Subcutaneous abdominal adipose tissue (tissue), 5 donors: ENCODE data around the gene CYSTM1.

Experiments
- H3K27ac ChIP-seq: one replicate; pipeline ENCODE4 v1.7.0; 2013; ENCODE audit warnings: low read depth, mild to moderate bottlenecking, inconsistent platforms, low read length, moderate library complexity
- H3K27me3 ChIP-seq, 5 donors: one replicate each; pipeline ENCODE4 v1.7.0; 2013; ENCODE audit warnings: low read length in 5 of 5, inconsistent platforms in 1 of 5; ENCODE audit not compliant: control insufficient read depth in 5 of 5, insufficient read depth in 4 of 5
- H3K36me3 ChIP-seq, 5 donors: one replicate each; pipeline ENCODE4 v1.7.0; 2013; ENCODE audit warnings: low read length in 5 of 5; ENCODE audit not compliant: control insufficient read depth in 5 of 5, insufficient read depth in 5 of 5
- H3K4me1 ChIP-seq, 5 donors: one replicate each; pipeline ENCODE4 v1.7.0; 2013; ENCODE audit warnings: low read length in 5 of 5, mild to moderate bottlenecking in 3 of 5, moderate library complexity in 1 of 5; ENCODE audit not compliant: control insufficient read depth in 5 of 5, insufficient read depth in 5 of 5
- H3K4me3 ChIP-seq, 5 donors: one replicate each; pipeline ENCODE4 v1.7.0; 2013; ENCODE audit warnings: low read length in 5 of 5, low read depth in 1 of 5
- H3K9ac ChIP-seq, 5 donors: one replicate each; pipeline ENCODE4 v1.7.0; 2013; ENCODE audit warnings: low read length in 5 of 5, mild to moderate bottlenecking in 4 of 5, moderate library complexity in 3 of 5
- H3K9me3 ChIP-seq, 5 donors: one replicate each; pipeline ENCODE4 v1.7.0; 2013; ENCODE audit warnings: low read length in 5 of 5; ENCODE audit not compliant: control insufficient read depth in 5 of 5
- donor health status: healthy.
- donor health status: healthy.
- donor health status: healthy.
- donor health status: healthy.
- donor health status: healthy.

Gene CYSTM1

GRCh38 chr5:140174465-140175366 is at the start of gene CYSTM1:
Gene CYSTM1, plus strand, starts transcription at chr5:140175188. Its CDS starts 19,278 bp downstream, at chr5:140194466.
- no peaks in the 10 kb centered on the region for H3K9me3 ChIP-seq
- peak within 1 kb of the TSS; percentile 100 for H3K27ac ChIP-seq
- peak within 1 kb of the TSS; percentile 93 to 100 (median 96) for H3K9ac ChIP-seq
- peaks cover 0 to 5% (median 0%) of the 10 kb centered on the region in 5 donors for H3K36me3 ChIP-seq
- peaks cover 2 to 35% (median 31%) of the 10 kb centered on the region in 5 donors for H3K4me1 ChIP-seq
- peak within 1 kb of the TSS; percentile 84 to 93 (median 87) for H3K4me3 ChIP-seq
- no peaks in the 10 kb centered on the region for H3K27me3 ChIP-seq

- peaks cover 0 to 3% (median 0%) of the 10 kb centered on the region in 5 donors for H3K4me1 ChIP-seq
- H3K9ac ChIP-seq = no peak within 1 kb of the TSS
- H3K36me3 ChIP-seq = no peaks in the 10 kb centered on the region
These were observed 49.4 kb upstream of the CYSTM1 start, which contains the start of gene IGIP for GRCh38 chr5:140125637-140126036. Gene IGIP, plus strand, starts transcription at chr5:140125937. Its CDS starts 2,540 bp downstream, at chr5:140128477.

GRCh38 chr5:140126315-140127012 is 48.5 kb upstream of the CYSTM1 start:
- Histone ChIP-seq H3K27me3 (no peaks in the 10 kb centered on the region), H3K4me1 (peaks cover 0 to 2% (median 0%) of the 10 kb centered on the region in 5 donors), H3K4me3 (no peak overlapping the region), H3K9me3 (no peaks in the 10 kb centered on the region), H3K27ac (no peak overlapping the region), H3K9ac (no peak overlapping the region), H3K36me3 (no peaks in the 10 kb centered on the region)

More at GRCh38 chr5:140125637-140126036, 49.4 kb upstream of the CYSTM1 start, which contains the start of gene IGIP:
- Histone ChIP-seq H3K4me3 (no peak within 1 kb of the TSS), H3K27ac (no peak within 1 kb of the TSS), H3K27me3 (no peaks in the 10 kb centered on the region), H3K9me3 (no peaks in the 10 kb centered on the region)

- Histone ChIP-seq H3K36me3 (no peaks in the 10 kb centered on the region), H3K9me3 (no peaks in the 10 kb centered on the region)
These were observed 46.6 kb upstream of the CYSTM1 start for GRCh38 chr5:140128376-140128775.

DNA sequence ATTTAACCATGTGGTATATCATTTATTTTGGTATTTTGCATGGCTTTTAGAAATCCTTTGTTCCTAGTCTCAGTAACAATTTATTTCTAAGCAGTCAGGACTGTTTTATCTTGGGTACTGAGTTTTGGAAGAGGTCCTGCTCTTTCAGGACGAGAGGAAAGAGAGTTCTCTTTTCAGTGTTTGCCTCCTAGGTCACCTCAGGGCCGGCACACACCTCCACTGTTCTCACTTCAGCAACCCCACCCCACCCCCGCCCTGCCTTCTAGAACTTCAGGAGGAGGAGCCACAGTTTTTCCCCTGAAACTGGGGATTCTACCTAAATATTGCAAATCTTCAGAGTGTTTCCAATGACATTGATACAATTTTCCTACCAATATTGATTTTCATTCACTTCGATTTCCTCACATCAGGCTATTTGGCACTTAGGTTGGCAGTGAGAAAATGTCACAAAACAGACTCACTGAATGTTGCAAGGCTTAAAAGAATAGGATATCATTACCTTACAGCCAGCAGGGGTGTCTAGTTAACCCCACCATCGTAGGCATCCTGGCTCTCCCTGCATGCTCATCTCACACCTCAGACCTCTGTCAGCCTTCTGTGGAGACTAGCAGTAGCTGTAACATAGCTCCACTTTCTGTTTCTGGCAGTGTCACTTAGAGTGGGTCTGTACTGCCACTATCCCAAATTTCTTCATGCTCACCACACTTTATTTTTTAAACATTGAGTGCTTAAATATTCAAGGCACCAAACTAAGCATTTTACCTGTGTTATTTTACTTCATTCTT is 43.8 kb upstream of the CYSTM1 start:
- Histone ChIP-seq H3K36me3 (no peaks in the 10 kb centered on the region), H3K4me1 (peaks cover 0 to 16% (median 9%) of the 10 kb centered on the region in 5 donors), H3K9ac (no peak overlapping the region), H3K27me3 (no peaks in the 10 kb centered on the region), H3K4me3 (no peak overlapping the region), H3K27ac (no peak overlapping the region), H3K9me3 (no peaks in the 10 kb centered on the region)

More at GRCh38 chr5:140128376-140128775, 46.6 kb upstream of the CYSTM1 start:
- Histone ChIP-seq H3K9ac (no peak overlapping the region), H3K27me3 (no peaks in the 10 kb centered on the region), H3K27ac (no peak overlapping the region), H3K4me3 (no peak overlapping the region), H3K4me1 (peaks cover 0 to 16% (median 9%) of the 10 kb centered on the region in 5 donors)

GRCh38 chr5:140131967-140132409 is 43.0 kb upstream of the CYSTM1 start:
- Histone ChIP-seq H3K36me3 (no peaks in the 10 kb centered on the region), H3K27me3 (no peaks in the 10 kb centered on the region), H3K27ac (no peak overlapping the region), H3K4me3 (no peak overlapping the region), H3K4me1 (peaks cover 0 to 16% (median 9%) of the 10 kb centered on the region in 5 donors), H3K9me3 (no peaks in the 10 kb centered on the region), H3K9ac (no peak overlapping the region)

GRCh38 chr5:140133514-140134167 is 41.3 kb upstream of the CYSTM1 start:
- no peaks in the 10 kb centered on the region for H3K36me3 ChIP-seq

DNA sequence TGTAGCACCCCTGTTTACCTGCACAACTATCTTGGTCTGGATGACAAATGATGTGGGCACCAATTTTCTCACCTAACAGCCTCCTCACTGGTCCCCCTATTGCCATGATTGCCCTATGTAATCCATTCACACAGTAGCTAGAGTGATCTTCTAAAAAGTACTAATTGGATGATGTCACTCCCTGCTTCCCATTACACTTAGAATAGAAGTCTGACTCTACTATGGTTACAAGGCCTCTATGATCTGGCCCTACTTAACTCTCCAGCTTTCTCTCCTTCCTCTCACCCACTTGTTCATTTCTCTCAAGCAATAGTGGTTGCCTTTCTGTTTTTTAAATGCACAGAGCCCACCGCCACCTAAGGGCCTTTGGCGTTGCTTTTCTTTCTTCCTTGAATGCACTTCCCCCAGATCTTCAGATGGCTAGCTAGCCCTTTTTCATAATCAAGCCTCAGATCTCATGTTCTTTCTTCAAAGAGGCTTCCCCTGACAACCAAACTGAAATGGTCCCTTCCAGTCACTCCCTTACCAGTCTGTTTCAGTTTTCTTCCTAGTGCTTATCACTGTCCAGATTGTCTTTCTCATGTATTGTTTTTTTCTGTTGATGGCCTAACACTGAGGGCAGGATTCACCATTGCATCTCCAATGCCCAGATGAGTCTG is 40.6 kb upstream of the CYSTM1 start:
- H3K27me3 ChIP-seq = no peaks in the 10 kb centered on the region
- H3K9ac ChIP-seq = no peak overlapping the region
- no peaks in the 10 kb centered on the region for H3K36me3 ChIP-seq
- H3K4me1 ChIP-seq = peaks cover 0 to 16% (median 9%) of the 10 kb centered on the region in 5 donors
- no peak overlapping the region for H3K27ac ChIP-seq
- no peak overlapping the region for H3K4me3 ChIP-seq
- H3K9me3 ChIP-seq = no peaks in the 10 kb centered on the region

More at GRCh38 chr5:140133514-140134167, 41.3 kb upstream of the CYSTM1 start:
- Histone ChIP-seq H3K4me1 (peaks cover 0 to 16% (median 9%) of the 10 kb centered on the region in 5 donors), H3K4me3 (no peak overlapping the region), H3K27ac (no peak overlapping the region), H3K9me3 (no peaks in the 10 kb centered on the region), H3K27me3 (no peaks in the 10 kb centered on the region), H3K9ac (no peak overlapping the region)

DNA sequence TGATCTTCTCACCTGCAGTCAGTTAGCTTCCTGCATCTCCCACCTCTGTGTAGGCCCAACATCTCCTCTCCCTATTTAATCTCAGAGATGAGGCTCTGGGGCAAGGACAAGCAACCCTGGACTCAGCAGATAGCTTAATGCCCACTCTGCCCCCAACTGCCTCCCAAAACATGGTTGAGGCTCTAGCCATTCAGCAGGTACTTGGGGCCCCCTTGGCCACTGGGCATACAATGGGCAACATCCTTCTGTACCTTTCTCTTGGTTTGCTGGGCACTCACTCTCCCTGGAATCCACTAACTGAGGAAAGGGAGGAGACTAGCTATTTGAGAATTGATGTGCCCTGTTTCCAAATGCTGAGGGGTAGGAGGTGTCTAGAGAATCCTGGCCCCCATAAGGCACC is 39.9 kb upstream of the CYSTM1 start:
- peaks cover 0 to 16% (median 10%) of the 10 kb centered on the region in 5 donors for H3K4me1 ChIP-seq
- no peaks in the 10 kb centered on the region for H3K27me3 ChIP-seq
- no peak overlapping the region for H3K9ac ChIP-seq
- no peaks in the 10 kb centered on the region for H3K9me3 ChIP-seq
- H3K36me3 ChIP-seq = no peaks in the 10 kb centered on the region
- no peak overlapping the region for H3K4me3 ChIP-seq
- no peak overlapping the region for H3K27ac ChIP-seq
